Epithelial cell of esophagus (primary cell): ENCODE measurements around the gene GNG13.

Experiments used
- DNase-seq: peaks from one replicate; pipeline ENCODE4 v3.0.0; 2010; ENCODE audit warnings: low read depth
- H3K4me3 ChIP-seq: 2 replicates; pipeline ENCODE4 v1.5.1; 2011; ENCODE audit warnings: mild to moderate bottlenecking, low read length, control low read depth
- CTCF ChIP-seq: IDR thresholded peaks from 2 replicates; pipeline ENCODE4 v1.5.1; 2011; ENCODE audit warnings: low read depth, mild to moderate bottlenecking, low read length, control low read depth, inconsistent platforms; ENCODE audit not compliant: insufficient read depth; ENCODE audit errors: missing control alignments

GNG13 gene

GRCh38 chr16:802461-802860, 1.9 kb upstream of the GNG13 start:
- H3K4me3 ChIP-seq = no peak overlapping the region

GRCh38 chr16:801584-802363, 1.2 kb upstream of the GNG13 start:
- H3K4me3 ChIP-seq = no peak overlapping the region
- no peak for TF ChIP-seq CTCF
- no peak for DNase-seq

More at GRCh38 chr16:802461-802860, 1.9 kb upstream of the GNG13 start:
- no peak for TF ChIP-seq CTCF
- no peak for DNase-seq

GRCh38 chr16:800834-801511, 439 bp upstream of the GNG13 start:
- TF ChIP-seq CTCF = no peak
- no peak overlapping the region for H3K4me3 ChIP-seq
- no peak for DNase-seq

- TF ChIP-seq CTCF = no peak
- DNase-seq = no peak
- H3K4me3 ChIP-seq = no peak overlapping the region
Observed at GRCh38 chr16:799111-799947, 1.2 kb downstream of the GNG13 start.

- no peak for DNase-seq
- no peak overlapping the region for H3K4me3 ChIP-seq
- TF ChIP-seq CTCF = no peak
Observed at GRCh38 chr16:798666-799065, 1.9 kb downstream of the GNG13 start.

- no peak overlapping the region for H3K4me3 ChIP-seq
- no peak for DNase-seq
- no peak for TF ChIP-seq CTCF
Observed at GRCh38 chr16:797686-798085, 2.8 kb downstream of the GNG13 start.
